ENCODE measurements around the gene KRTAP23-1.

The KRTAP23-1 gene, protein sequence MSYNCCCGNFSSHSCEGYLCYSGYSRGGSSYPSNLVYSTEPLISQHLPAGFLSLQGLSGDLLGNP

DNA sequence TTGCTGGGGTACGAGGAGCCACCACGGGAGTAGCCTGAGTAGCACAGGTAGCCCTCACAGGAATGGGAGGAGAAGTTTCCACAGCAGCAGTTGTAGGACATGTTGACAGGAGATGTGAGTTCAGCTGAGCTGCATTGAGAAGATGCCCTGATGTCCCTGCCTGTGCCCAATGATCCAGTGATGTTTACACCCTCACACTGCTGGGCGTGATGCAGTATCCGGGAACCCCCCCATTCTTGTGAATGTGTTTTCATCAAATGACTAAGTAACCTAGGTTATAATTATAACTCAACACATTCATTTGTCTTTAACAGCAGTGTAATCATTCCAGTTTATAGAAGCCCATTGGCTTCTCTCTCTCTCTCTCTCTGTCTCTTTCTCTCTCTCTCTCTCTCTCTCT lies at the start of gene KRTAP23-1:
TSS of gene KRTAP23-1 (minus strand) at position 101 of the 400 bp plus-strand sequence. CDS start at position 101, 0 bp downstream.
- Mint-ChIP-seq H3K4me1 (ENCODE audit: low read depth) (no peaks in the 10 kb centered on the region), H3K9me3 (no peaks in the 10 kb centered on the region), H3K4me3 (no peak within 1 kb of the TSS), H3K27ac (no peak within 1 kb of the TSS), H3K36me3 (ENCODE audit: low read depth) (no peaks in the 10 kb centered on the region), H3K27me3 (ENCODE audit: low read depth) (no peaks in the 10 kb centered on the region)

DNA sequence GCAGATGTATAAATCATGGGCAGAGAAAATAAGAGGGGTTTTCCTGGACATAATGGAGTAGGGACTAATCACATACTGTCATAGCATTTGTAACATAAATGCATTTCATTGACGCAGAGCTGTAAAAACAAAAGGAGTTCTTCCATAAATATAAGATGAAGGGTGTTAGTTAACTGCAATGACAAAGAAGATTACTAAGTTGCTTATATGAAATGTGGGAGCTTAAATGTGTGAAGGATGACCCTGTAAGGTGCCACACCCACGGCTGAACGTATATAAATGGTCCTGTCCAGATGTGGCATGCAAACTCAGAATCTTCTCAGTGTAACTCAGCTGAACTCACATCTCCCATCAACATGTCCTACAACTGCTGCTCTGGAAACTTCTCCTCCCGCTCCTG lies 47.3 kb upstream of the KRTAP23-1 start, which contains the start of gene KRTAP13-1:
TSS of gene KRTAP13-1 (plus strand) at position 301 of the 400 bp plus-strand sequence. CDS start at position 357, 56 bp downstream.
- no peaks in the 10 kb centered on the region for H3K27me3 Mint-ChIP-seq (ENCODE audit: low read depth)
- H3K4me1 Mint-ChIP-seq (ENCODE audit: low read depth): no peaks in the 10 kb centered on the region
- H3K36me3 Mint-ChIP-seq (ENCODE audit: low read depth): no peaks in the 10 kb centered on the region
- H3K4me3 Mint-ChIP-seq: no peak within 1 kb of the TSS
- H3K27ac Mint-ChIP-seq: no peak within 1 kb of the TSS
- H3K9me3 Mint-ChIP-seq: no peaks in the 10 kb centered on the region

- H3K36me3 Mint-ChIP-seq (ENCODE audit: low read depth): no peaks in the 10 kb centered on the region
- no peaks in the 10 kb centered on the region for H3K27me3 Mint-ChIP-seq (ENCODE audit: low read depth)
- H3K4me3 Mint-ChIP-seq: no peak overlapping the region
- no peaks in the 10 kb centered on the region for H3K4me1 Mint-ChIP-seq (ENCODE audit: low read depth)
- no peak overlapping the region for H3K27ac Mint-ChIP-seq
- no peaks in the 10 kb centered on the region for H3K9me3 Mint-ChIP-seq
Observed at GRCh38 chr21:30391492-30392025, 43.2 kb upstream of the KRTAP23-1 start.

DNA sequence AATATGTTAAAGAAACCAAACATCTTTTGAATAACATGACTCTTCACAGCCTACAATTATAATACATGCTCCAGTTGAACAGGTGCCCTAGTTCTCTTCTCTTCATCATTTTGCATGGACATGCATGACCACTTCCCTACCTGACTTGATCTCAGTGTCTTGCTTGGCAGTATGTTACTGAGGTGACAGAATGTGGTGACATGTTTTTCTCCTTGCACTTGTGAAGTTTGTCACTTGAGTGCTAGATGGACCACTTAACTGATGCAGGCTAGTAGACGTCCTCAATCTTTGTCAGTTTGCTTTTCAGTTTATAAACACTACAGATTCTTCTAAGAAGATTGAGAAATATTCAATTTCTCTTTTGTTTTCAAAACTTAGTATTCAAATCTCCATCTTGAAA lies 33.8 kb upstream of the KRTAP23-1 start:
- Mint-ChIP-seq H3K27ac (no peak overlapping the region), H3K27me3 (ENCODE audit: low read depth) (no peaks in the 10 kb centered on the region), H3K9me3 (no peaks in the 10 kb centered on the region), H3K4me3 (no peak overlapping the region), H3K4me1 (ENCODE audit: low read depth) (no peaks in the 10 kb centered on the region), H3K36me3 (ENCODE audit: low read depth) (no peaks in the 10 kb centered on the region)

DNA sequence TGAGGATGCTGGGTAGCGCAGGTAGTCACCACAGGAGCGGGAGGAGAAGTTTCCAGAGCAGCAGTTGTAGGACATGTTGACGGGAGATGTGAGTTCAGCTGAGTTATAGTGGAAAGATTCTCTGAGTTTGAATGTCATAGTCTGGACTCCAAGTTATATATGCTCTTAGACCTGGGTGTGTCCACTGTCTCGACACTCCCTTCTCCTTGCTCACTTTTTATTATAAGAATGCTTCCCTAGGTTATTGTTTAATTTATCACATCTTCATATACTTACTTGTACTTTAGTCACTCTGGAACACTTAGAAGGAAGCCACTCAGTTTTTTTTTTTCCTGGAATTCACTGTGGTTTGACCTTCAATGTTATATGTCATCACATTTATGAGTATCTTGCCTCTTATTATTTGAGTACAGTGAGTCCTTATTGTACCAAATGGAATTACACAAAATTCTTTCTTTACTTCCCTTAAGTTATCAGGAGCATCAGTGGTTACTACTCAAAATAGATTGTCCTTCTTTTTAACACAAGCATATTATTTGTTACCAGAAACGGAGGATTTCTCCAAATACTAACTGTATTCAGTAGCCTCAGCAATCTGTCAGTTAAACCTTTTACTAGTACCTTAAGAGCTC lies 23.8 kb upstream of the KRTAP23-1 start, which contains the start of gene KRTAP13-2:
TSS of gene KRTAP13-2 (minus strand) at position 133 of the 632 bp plus-strand sequence. CDS start at position 75, 58 bp downstream.
- H3K27ac Mint-ChIP-seq: no peak within 1 kb of the TSS
- no peak within 1 kb of the TSS for H3K4me3 Mint-ChIP-seq
- H3K27me3 Mint-ChIP-seq (ENCODE audit: low read depth): no peaks in the 10 kb centered on the region
- no peaks in the 10 kb centered on the region for H3K36me3 Mint-ChIP-seq (ENCODE audit: low read depth)
- H3K4me1 Mint-ChIP-seq (ENCODE audit: low read depth): no peaks in the 10 kb centered on the region
- H3K9me3 Mint-ChIP-seq: no peaks in the 10 kb centered on the region

GRCh38 chr21:30355906-30356305 lies 7.5 kb upstream of the KRTAP23-1 start:
- Mint-ChIP-seq H3K36me3 (ENCODE audit: low read depth) (no peaks in the 10 kb centered on the region), H3K9me3 (no peaks in the 10 kb centered on the region), H3K4me3 (no peak overlapping the region), H3K4me1 (ENCODE audit: low read depth) (no peaks in the 10 kb centered on the region), H3K27me3 (ENCODE audit: low read depth) (no peaks in the 10 kb centered on the region), H3K27ac (no peak overlapping the region)

- no peak overlapping the region for H3K4me3 Mint-ChIP-seq
- no peaks in the 10 kb centered on the region for H3K36me3 Mint-ChIP-seq (ENCODE audit: low read depth)
- no peak overlapping the region for H3K27ac Mint-ChIP-seq
- H3K27me3 Mint-ChIP-seq (ENCODE audit: low read depth): no peaks in the 10 kb centered on the region
- H3K9me3 Mint-ChIP-seq: no peaks in the 10 kb centered on the region
- H3K4me1 Mint-ChIP-seq (ENCODE audit: low read depth): no peaks in the 10 kb centered on the region
Observed at GRCh38 chr21:30354308-30355005, 6.1 kb upstream of the KRTAP23-1 start.

GRCh38 chr21:30351534-30351933 lies 3.1 kb upstream of the KRTAP23-1 start:
- H3K27me3 Mint-ChIP-seq (ENCODE audit: low read depth): no peaks in the 10 kb centered on the region
- no peaks in the 10 kb centered on the region for H3K4me1 Mint-ChIP-seq (ENCODE audit: low read depth)
- no peaks in the 10 kb centered on the region for H3K9me3 Mint-ChIP-seq
- no peak overlapping the region for H3K27ac Mint-ChIP-seq
- no peaks in the 10 kb centered on the region for H3K36me3 Mint-ChIP-seq (ENCODE audit: low read depth)
- H3K4me3 Mint-ChIP-seq: no peak overlapping the region

DNA sequence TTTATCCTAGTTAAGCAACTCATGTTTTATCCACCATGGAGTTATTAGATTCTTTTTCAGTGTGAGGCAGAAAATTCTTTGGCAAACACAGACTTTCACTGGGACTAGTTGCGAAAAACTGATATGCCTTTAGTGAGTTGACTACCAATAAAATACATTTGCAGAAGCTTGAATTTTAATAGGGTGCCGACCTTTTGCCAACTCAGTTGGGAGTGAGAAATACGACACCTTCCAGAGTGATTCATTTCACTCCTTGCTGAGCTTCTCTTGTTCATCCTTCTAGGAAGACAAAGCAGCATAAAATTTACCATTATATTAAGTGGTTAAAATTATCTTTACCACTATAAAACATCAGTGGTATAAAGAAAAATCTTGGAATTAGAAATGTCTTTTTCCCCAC lies 1.2 kb upstream of the KRTAP23-1 start:
- no peaks in the 10 kb centered on the region for H3K9me3 Mint-ChIP-seq
- H3K36me3 Mint-ChIP-seq (ENCODE audit: low read depth): no peaks in the 10 kb centered on the region
- no peak overlapping the region for H3K27ac Mint-ChIP-seq
- no peak overlapping the region for H3K4me3 Mint-ChIP-seq
- H3K4me1 Mint-ChIP-seq (ENCODE audit: low read depth): no peaks in the 10 kb centered on the region
- H3K27me3 Mint-ChIP-seq (ENCODE audit: low read depth): no peaks in the 10 kb centered on the region

- H3K27me3 Mint-ChIP-seq (ENCODE audit: low read depth): no peaks in the 10 kb centered on the region
- H3K27ac Mint-ChIP-seq: no peak overlapping the region
- H3K36me3 Mint-ChIP-seq (ENCODE audit: low read depth): no peaks in the 10 kb centered on the region
- H3K9me3 Mint-ChIP-seq: no peaks in the 10 kb centered on the region
- no peaks in the 10 kb centered on the region for H3K4me1 Mint-ChIP-seq (ENCODE audit: low read depth)
- H3K4me3 Mint-ChIP-seq: no peak overlapping the region
Observed at GRCh38 chr21:30345014-30345413, 3.4 kb downstream of the KRTAP23-1 start.

- H3K36me3 Mint-ChIP-seq (ENCODE audit: low read depth): no peaks in the 10 kb centered on the region
- no peaks in the 10 kb centered on the region for H3K4me1 Mint-ChIP-seq (ENCODE audit: low read depth)
- H3K9me3 Mint-ChIP-seq: no peaks in the 10 kb centered on the region
- no peak overlapping the region for H3K4me3 Mint-ChIP-seq
- no peaks in the 10 kb centered on the region for H3K27me3 Mint-ChIP-seq (ENCODE audit: low read depth)
- no peak overlapping the region for H3K27ac Mint-ChIP-seq
Observed at GRCh38 chr21:30340714-30341573, 7.5 kb downstream of the KRTAP23-1 start.

DNA sequence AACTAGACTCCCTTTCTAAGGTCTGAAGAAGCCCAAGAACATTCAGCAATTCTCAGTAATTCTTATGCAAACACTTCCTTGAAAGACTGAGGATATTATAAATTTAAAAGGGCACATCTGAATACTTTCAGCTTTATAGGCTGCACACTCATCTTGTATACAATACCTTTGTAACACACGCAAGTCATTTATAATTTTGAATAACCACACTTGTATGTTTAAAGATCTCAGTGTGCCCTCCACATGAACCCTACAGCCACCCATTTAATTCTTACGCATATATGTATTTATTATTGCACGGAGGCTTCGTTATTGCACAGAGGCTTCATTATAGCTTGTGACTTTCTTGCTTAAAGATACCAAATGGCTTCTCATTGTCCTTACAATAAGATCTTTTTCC lies 9.7 kb downstream of the KRTAP23-1 start:
- Mint-ChIP-seq H3K4me3 (no peak overlapping the region), H3K36me3 (ENCODE audit: low read depth) (no peaks in the 10 kb centered on the region), H3K27ac (no peak overlapping the region), H3K9me3 (no peaks in the 10 kb centered on the region), H3K4me1 (ENCODE audit: low read depth) (no peaks in the 10 kb centered on the region), H3K27me3 (ENCODE audit: low read depth) (no peaks in the 10 kb centered on the region)

GRCh38 chr21:30337772-30338171 lies 10.6 kb downstream of the KRTAP23-1 start:
- Mint-ChIP-seq H3K27me3 (ENCODE audit: low read depth) (no peaks in the 10 kb centered on the region), H3K27ac (no peak overlapping the region), H3K4me1 (ENCODE audit: low read depth) (no peaks in the 10 kb centered on the region), H3K9me3 (no peaks in the 10 kb centered on the region), H3K4me3 (no peak overlapping the region), H3K36me3 (ENCODE audit: low read depth) (no peaks in the 10 kb centered on the region)

DNA sequence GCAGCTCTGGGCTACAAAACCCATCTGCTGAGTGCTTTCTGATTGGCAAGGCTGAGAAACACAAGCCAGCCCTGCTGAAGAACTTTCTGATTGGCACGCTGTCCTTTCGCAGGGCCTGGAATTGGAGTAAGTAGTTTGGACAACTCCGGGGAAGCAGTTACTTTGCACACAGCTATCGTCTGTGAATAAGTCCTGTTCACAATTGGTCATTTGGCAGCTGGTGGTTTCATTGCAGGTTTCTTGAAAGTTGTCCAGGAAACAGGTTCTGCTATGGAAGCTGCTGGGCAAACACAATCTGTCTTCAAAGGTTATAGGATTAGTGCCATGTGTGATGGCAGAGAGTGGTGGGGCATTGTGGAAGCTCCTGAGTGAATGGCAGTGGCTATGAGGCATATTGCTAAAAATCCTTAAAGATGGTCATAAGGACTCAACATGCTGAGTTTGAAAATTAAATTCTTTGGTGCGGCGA lies 11.1 kb downstream of the KRTAP23-1 start, which contains the start of gene KRTAP27-1:
TSS of gene KRTAP27-1 (minus strand) at position 419 of the 469 bp plus-strand sequence. CDS start at position 393, 26 bp downstream.
- Mint-ChIP-seq H3K4me3 (no peak within 1 kb of the TSS), H3K36me3 (ENCODE audit: low read depth) (no peaks in the 10 kb centered on the region), H3K27ac (no peak within 1 kb of the TSS), H3K27me3 (ENCODE audit: low read depth) (no peaks in the 10 kb centered on the region), H3K9me3 (no peaks in the 10 kb centered on the region), H3K4me1 (ENCODE audit: low read depth) (no peaks in the 10 kb centered on the region)

All from T-helper 1 cell treated with Interleukin-12 subunit alpha and Interleukin-12 subunit beta and Interleukin-4 antibody, amounts not matched to agents 30 μg/mL and 1 μg/mL, for 36 hours (primary cell).